Measurements from ENCODE around the gene TEX38.
"Not testable (repeated sequence)": the region's sequence is repeated elsewhere in the genome, so short reads cannot be mapped to it uniquely, and the experiment has no call there.

TEX38 gene

DNA sequence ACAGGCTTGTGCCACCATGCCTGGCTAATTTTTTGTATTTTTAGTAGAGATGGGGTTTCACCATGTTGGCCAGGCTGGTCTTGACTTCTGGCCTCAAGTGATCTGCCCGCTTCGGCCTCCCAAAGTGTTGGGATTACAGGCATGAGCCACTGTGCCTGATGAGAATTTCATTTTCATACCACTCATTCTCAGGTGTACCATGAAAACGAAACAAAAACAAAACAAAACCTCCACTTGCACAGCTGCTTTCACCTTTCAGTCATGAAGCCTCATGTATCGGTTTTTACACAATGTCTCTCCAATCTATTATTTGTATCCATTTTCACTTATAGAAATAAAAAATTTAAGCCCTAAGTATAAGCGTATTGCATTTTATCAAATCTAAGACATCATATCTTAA is 11.5 kb upstream of the TEX38 start:
- DNase-seq (ENCODE audit: low spot score in 2 of 2); H3K4me1 Mint-ChIP-seq; ATAC-seq (replicated peaks; ENCODE audit: extremely low read depth, poor library complexity, severe bottlenecking); H3K27me3 Mint-ChIP-seq; H3K9me3 Mint-ChIP-seq: not testable (repeated sequence)
- Mint-ChIP-seq H3K4me3 (peak overlapping the region; percentile 25), H3K36me3 (ENCODE audit: insufficient read depth) (peaks cover 33% of the 10 kb centered on the region), H3K27ac (ENCODE audit: low read depth) (peak overlapping the region; percentile 86)

DNA sequence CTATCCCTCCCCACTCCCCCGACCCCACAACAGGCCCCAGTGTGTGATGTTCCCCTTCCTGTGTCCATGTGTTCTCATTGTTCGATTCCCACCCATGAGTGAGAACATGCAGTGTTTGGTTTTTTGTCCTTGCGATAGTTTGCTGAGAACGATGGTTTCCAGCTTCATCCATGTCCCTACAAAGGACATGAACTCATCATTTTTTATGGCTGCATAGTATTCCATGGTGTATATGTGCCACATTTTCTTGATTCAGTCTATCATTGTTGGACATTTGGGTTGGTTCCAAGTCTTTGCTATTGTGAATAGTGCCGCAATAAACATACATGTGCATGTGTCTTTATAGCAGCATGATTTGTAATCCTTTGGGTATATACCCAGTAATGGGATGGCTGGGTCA is 8.7 kb upstream of the TEX38 start:
- H3K27ac Mint-ChIP-seq (ENCODE audit: low read depth) = not testable (repeated sequence)

DNA sequence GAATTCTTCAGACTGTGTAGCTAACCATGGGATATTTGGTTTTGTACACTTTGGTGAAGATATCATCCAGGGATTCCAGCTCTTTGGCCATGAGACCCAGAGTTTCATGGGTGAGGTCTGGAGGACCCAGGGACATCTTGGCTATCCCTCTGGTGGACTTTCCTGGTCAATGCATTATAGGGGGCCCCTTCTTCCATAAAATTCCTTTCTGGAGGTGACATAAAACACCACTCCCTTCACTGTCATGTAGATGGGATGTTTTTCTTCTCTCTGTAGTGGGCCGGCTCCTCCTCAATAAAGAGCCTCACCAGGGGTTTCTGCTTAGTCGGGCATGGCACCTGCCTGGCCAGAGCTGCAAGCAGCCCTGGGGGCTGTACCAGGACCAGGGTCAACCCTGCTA is 5.7 kb upstream of the TEX38 start:
- Mint-ChIP-seq H3K36me3 (ENCODE audit: insufficient read depth) (peaks cover 16% of the 10 kb centered on the region), H3K27me3 (no peaks in the 10 kb centered on the region), H3K9me3 (no peaks in the 10 kb centered on the region), H3K27ac (ENCODE audit: low read depth) (no peak overlapping the region), H3K4me3 (no peak overlapping the region), H3K4me1 (peaks cover 17% of the 10 kb centered on the region)
- DNase-seq (ENCODE audit: low spot score in 2 of 2) = no peak
- ATAC-seq (replicated peaks; ENCODE audit: extremely low read depth, poor library complexity, severe bottlenecking) = no peak

More for the DNA sequence above, 8.7 kb upstream of the TEX38 start:
- H3K27me3 Mint-ChIP-seq; ATAC-seq (replicated peaks; ENCODE audit: extremely low read depth, poor library complexity, severe bottlenecking); H3K4me3 Mint-ChIP-seq; H3K9me3 Mint-ChIP-seq; DNase-seq (ENCODE audit: low spot score in 2 of 2): not testable (repeated sequence)
- H3K36me3 Mint-ChIP-seq (ENCODE audit: insufficient read depth) = peaks cover 21% of the 10 kb centered on the region
- peaks cover 25% of the 10 kb centered on the region for H3K4me1 Mint-ChIP-seq

DNA sequence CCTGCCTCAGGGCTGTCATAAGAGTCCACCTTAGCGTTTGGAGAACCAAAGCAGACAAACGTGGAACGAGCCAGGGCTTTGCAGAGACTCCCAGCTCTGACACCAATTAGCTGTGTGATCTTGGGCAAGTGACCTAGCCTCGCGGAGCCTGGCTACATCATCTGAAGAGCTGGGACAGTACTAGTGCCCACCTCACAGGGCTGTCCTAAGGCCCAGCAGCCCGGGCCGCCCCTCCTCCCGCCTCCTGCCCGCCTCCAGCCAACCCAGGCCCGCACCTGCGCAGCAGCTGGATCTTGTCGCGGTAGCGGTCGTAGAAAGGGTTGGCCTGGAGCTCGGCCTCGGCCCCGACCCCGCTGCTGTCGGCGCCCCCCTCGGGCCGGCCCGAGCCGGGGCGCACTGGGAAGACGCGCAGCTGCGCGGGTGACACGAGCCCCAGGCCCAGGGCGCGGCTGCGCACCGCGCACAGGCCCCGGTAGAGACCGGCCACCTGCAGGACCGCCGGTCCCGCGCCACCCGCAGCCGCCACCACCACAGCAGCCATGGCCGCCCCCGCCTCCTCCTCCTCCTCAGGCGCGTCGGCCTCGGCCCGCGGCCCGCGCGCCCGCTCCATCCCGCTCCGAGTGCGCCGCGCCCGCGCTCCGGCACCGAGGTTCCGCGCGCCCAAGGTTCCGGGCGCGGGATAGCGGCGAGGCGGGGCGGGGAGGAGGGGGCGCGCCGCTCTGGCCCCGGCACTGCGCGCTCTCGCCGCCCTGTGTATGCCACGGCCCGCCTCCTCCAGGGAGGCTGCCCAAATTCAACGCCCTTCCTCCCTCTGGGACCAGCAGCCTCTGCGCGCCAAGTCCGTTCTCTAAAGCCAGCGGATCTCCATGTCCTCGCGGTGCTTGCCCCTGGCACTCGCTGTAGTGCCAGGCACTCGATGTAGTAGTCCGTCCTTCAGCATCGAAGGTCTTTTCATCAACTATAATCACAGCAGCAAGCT is 3.6 kb upstream of the TEX38 start, which contains the start of gene ATPAF1:
TSS of gene ATPAF1 (minus strand) at position 583 of the 979 bp plus-strand sequence. CDS start at position 541, 42 bp downstream.
- Mint-ChIP-seq H3K36me3 (ENCODE audit: insufficient read depth) (peaks cover 13% of the 10 kb centered on the region), H3K9me3 (no peaks in the 10 kb centered on the region), H3K27me3 (no peaks in the 10 kb centered on the region), H3K4me1 (peaks cover 17% of the 10 kb centered on the region), H3K27ac (ENCODE audit: low read depth) (peak within 1 kb of the TSS; percentile 38), H3K4me3 (no peak within 1 kb of the TSS)
- DNase-seq (ENCODE audit: low spot score in 2 of 2) = peak; percentile 19 to 25
- peak; percentile 82 for ATAC-seq (replicated peaks; ENCODE audit: extremely low read depth, poor library complexity, severe bottlenecking)

DNA sequence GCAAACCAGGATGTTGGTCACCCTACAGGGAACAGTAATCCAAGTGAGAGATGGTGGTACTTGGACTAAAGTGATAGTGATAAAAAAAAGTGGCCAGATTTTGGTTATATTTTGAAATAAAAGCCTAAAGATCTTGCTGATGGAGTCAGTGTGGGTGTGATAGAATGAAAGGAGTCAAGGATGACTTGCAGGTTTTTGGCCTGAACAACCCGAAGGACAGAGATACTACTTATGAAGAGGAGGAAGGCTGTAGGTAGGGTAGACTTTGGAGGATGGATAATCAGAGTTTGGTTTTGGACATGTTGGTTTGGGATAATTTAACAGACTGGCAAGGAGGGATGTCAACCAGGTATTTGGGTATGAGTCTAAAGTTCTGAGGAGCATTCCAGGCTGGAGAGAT is 1.5 kb upstream of the TEX38 start:
- Mint-ChIP-seq H3K27me3 (no peaks in the 10 kb centered on the region), H3K4me1 (peaks cover 17% of the 10 kb centered on the region), H3K27ac (ENCODE audit: low read depth) (no peak overlapping the region), H3K9me3 (no peaks in the 10 kb centered on the region), H3K36me3 (ENCODE audit: insufficient read depth) (peaks cover 3% of the 10 kb centered on the region), H3K4me3 (no peak overlapping the region)
- ATAC-seq (replicated peaks; ENCODE audit: extremely low read depth, poor library complexity, severe bottlenecking) = no peak
- no peak for DNase-seq (ENCODE audit: low spot score in 2 of 2)

DNA sequence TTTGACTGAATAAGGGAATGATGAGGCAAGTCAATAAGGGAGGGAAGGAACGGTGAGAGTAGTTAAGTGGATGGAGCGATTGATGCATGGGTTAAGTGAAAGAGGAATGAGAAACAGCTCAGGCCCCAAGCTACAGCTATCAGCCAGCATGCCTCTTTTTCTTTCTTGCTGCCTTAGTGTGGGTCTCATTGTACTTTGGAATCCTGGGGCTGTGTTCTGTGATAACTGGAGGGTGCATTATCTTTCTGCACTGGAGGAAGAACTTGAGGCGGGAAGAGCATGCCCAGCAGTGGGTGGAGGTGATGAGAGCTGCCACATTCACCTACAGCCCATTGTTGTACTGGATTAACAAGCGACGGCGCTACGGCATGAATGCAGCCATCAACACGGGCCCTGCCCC is 1.0 kb downstream of the TEX38 start:
- no peak for ATAC-seq (replicated peaks; ENCODE audit: extremely low read depth, poor library complexity, severe bottlenecking)
- Mint-ChIP-seq H3K27me3 (no peaks in the 10 kb centered on the region), H3K36me3 (ENCODE audit: insufficient read depth) (peaks cover 7% of the 10 kb centered on the region), H3K9me3 (no peaks in the 10 kb centered on the region), H3K4me1 (peaks cover 24% of the 10 kb centered on the region), H3K4me3 (no peak overlapping the region), H3K27ac (ENCODE audit: low read depth) (no peak overlapping the region)
- no peak for DNase-seq (ENCODE audit: low spot score in 2 of 2)

DNA sequence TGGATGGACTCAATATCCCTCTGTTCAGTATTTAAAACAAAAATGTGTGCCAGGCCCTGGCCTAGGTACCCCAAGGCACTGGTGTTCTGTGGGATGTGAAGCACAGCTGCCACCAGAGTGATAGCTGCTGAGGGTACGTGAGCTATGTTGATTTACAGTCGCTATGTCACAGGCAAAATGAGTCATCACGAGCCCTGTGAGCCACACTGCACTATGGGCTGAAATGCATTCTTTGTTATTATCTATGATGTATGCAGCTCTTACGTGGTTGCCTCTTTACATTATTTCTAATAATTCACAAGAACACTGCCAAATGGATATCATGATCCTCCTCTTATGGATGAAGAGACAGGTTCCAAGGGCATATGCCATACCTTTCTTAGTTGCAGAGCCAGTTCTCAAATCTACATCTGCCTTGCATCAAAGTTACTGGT is 2.1 kb downstream of the TEX38 start:
- H3K27ac Mint-ChIP-seq (ENCODE audit: low read depth) = no peak overlapping the region
- H3K4me3 Mint-ChIP-seq = no peak overlapping the region
- DNase-seq (ENCODE audit: low spot score in 2 of 2) (no peak), ATAC-seq (replicated peaks; ENCODE audit: extremely low read depth, poor library complexity, severe bottlenecking) (no peak)
- peaks cover 10% of the 10 kb centered on the region for H3K36me3 Mint-ChIP-seq (ENCODE audit: insufficient read depth)
- peaks cover 24% of the 10 kb centered on the region for H3K4me1 Mint-ChIP-seq
- no peaks in the 10 kb centered on the region for H3K9me3 Mint-ChIP-seq
- no peaks in the 10 kb centered on the region for H3K27me3 Mint-ChIP-seq

DNA sequence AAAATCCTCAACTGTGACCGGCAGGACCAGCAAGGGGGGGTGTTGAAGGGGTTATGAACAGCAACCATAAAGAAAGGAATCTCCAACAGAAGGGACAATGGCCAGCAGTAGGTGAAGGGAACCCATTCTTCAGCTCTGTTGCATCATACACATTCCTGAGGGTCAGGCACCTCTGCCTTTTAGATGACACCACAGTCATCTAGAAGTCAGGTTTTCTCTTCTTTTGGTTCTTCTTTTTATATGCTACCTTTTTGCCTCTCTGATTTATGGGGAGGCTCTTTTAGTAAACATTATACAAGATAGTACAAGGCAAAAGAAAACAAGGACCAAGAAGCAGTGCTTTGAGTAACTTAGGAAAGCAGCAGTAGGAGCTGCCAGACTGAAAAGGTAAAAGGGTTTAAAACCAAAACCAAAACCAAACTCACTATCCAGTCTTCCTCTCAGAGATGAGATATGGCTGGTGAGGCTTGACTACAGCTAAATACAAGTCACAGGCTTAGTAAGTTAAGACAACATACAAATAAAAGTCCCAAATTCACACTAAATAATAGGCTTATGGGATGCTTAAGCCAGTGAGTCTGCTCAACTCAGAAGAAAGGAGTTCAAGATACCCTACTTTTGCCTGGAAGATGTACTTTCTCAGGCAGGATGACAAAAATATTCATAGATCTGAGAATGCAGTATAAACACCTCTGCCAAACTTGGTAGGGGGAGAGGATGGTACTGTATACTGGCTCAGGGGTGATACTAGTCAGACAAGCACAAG is 4.1 kb downstream of the TEX38 start:
- DNase-seq (ENCODE audit: low spot score in 2 of 2) (no peak), ATAC-seq (replicated peaks; ENCODE audit: extremely low read depth, poor library complexity, severe bottlenecking) (peak; percentile 79)
- Mint-ChIP-seq H3K27me3 (no peaks in the 10 kb centered on the region), H3K4me1 (peaks cover 24% of the 10 kb centered on the region), H3K9me3 (no peaks in the 10 kb centered on the region), H3K27ac (ENCODE audit: low read depth) (peak overlapping the region; percentile 89), H3K36me3 (ENCODE audit: insufficient read depth) (peaks cover 25% of the 10 kb centered on the region), H3K4me3 (peak overlapping the region; percentile 38)

DNA sequence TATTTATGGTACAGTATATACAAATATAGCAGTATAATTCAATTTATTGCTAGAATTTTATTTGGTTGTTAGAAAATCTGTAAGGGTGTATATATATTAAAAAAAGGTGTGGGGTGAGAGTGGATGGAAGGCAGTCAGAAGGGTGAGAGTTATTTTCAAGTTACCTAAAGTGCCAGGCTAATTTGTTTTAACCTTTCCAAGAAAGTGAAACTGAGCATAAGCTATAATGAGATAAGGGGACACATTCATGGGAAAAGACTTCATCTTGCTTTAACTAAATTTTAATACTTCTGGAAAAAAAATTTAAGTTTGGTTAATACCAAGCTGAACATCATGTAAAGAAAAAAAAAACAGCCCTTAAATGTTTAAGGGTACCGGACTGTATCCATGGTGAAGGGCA is 4.9 kb downstream of the TEX38 start:
- ATAC-seq (replicated peaks; ENCODE audit: extremely low read depth, poor library complexity, severe bottlenecking) (no peak), DNase-seq (ENCODE audit: low spot score in 2 of 2) (no peak)
- Mint-ChIP-seq H3K36me3 (ENCODE audit: insufficient read depth) (peaks cover 30% of the 10 kb centered on the region), H3K4me1 (peaks cover 24% of the 10 kb centered on the region), H3K9me3 (no peaks in the 10 kb centered on the region), H3K27me3 (no peaks in the 10 kb centered on the region), H3K27ac (ENCODE audit: low read depth) (peak overlapping the region; percentile 89), H3K4me3 (no peak overlapping the region)

DNA sequence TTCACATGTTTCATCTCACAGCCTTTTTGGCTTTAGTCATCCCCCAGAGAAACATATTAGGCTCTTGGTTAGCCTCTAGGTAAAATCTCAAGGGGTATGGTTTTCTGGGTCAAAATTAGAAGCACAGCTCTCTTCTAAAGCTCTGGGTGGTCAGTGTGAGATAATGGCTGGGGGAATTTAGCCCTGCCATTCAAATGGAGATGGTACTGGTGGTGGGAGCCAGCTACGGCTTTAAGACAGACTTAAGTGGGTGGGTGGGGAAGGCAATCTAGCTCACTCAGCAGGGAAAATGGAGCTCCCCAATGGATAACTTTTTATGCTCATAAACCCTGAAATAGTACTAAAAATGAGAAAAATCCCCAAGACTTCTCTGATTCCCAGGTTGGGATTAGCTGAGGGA is 5.7 kb downstream of the TEX38 start:
- H3K4me1 Mint-ChIP-seq = peaks cover 24% of the 10 kb centered on the region
- H3K9me3 Mint-ChIP-seq = no peaks in the 10 kb centered on the region
- peaks cover 36% of the 10 kb centered on the region for H3K36me3 Mint-ChIP-seq (ENCODE audit: insufficient read depth)
- peak overlapping the region; percentile 89 for H3K27ac Mint-ChIP-seq (ENCODE audit: low read depth)
- no peak for DNase-seq (ENCODE audit: low spot score in 2 of 2)
- no peaks in the 10 kb centered on the region for H3K27me3 Mint-ChIP-seq
- no peak overlapping the region for H3K4me3 Mint-ChIP-seq
- no peak for ATAC-seq (replicated peaks; ENCODE audit: extremely low read depth, poor library complexity, severe bottlenecking)

DNA sequence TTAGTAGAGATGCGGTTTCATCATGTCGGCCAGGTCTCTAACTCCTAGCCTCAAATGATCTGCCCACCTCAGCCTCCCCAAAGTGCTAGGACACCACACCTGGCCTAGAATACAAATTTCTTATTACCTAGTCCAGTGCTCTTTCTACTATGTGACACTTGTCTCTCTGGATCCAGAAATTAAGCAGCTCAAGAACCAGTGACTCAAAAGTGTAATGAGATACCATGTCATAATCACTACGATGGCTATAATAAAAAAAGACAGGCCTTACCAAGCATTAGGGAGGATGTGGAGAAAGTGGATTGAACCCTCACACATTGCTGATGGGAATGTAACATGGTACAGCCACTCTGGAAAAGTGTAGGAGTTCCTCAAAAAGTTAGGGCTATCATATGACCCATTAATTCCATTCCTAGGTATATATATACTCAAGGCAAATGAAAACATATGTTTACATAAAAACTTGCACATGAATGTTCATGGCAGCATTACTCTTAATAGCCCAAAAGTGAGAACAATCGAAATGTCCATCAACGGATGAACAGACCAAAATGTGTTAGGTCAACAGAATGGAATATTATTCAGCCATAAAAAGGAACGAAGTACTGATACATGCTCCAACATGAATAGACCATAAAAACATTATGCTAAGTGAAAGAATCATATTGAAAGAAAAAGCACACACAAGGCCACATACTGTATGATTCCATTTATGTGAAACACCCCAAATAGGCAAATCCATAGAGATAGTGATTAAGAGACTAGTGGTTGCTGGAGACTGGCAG is 8.3 kb downstream of the TEX38 start:
- Mint-ChIP-seq H3K27ac (ENCODE audit: low read depth) (no peak overlapping the region), H3K27me3 (no peaks in the 10 kb centered on the region), H3K4me3 (no peak overlapping the region), H3K4me1 (peaks cover 24% of the 10 kb centered on the region), H3K36me3 (ENCODE audit: insufficient read depth) (peaks cover 56% of the 10 kb centered on the region), H3K9me3 (no peaks in the 10 kb centered on the region)
- ATAC-seq (replicated peaks; ENCODE audit: extremely low read depth, poor library complexity, severe bottlenecking) (no peak), DNase-seq (ENCODE audit: low spot score in 2 of 2) (no peak)

Data from central memory CD8-positive, alpha-beta T cell (primary cell).